Skin epidermis (tissue), 12 donors: ENCODE measurements around the gene CD300LG.
A peak's percentile ranks its signal among the peaks of the same experiment; 100 is the strongest.

Source experiments
- H3K27ac ChIP-seq, 21 experiments: fragments of 200-600 bp; sonication (generic) in 11 of 21; one replicate each; pipeline ENCODE4 v1.5.0; 2020; ENCODE audit warnings: mild to moderate bottlenecking in 3 of 21, inconsistent platforms in 2 of 21, moderate library complexity in 2 of 21
- H3K4me3 ChIP-seq, 7 experiments: fragments of 200-600 bp; sonication (generic) in 2 of 7; one replicate each; pipeline ENCODE4 v1.5.0; 2020; ENCODE audit warnings: inconsistent platforms in 2 of 7, mild to moderate bottlenecking in 2 of 7, moderate library complexity in 1 of 7

The CD300LG gene

DNA sequence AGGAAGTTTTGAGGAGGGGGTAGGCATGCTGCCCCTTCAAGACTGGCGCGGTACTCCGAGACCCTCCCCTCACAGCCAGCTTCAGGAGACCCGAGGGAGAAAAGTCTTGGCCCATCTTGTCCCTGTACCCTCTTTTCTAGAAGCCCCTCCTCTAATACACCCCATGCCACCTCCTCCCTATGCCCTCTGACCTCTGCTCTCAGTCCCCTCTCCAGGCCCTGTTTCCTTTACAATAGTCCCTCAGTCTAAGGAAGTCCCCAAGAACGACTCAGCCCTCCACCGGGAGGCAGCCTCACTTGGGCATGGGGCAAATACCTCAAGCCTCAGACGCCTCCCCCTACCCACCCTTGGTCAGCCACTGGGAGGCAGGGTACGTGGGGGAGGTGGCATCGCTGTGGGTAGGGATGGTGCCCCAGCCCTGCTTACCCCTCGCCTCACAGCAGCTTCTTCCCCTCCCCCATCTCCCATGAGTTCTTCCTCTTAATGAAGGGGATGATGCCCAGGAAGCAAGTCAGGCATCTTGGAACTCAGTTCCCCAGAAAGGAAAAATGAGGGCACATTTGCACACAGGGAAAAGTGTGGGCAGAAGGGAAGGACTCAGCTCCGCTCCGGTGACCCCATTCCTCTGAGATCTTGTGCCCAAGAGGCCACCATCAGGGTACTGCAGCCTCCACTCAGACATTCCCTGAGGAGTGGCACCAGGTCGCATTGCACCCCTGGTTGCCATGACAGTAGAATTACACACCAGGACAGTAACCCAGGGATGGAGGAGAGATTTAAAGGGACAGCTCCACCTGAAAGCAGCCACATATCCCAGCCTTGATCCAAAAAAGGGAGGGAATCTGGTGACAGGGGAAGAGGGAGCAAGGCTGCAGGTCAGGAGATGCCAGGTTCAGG is 54.1 kb downstream of the CD300LG start:
- Histone ChIP-seq H3K4me3 (peak overlapping the region; percentile 11 to 36 (median 26)), H3K27ac (no peak overlapping the region)

GRCh38 chr17:43901861-43902589 is 55.0 kb downstream of the CD300LG start:
- Histone ChIP-seq H3K27ac (no peak overlapping the region), H3K4me3 (no peak overlapping the region)

DNA sequence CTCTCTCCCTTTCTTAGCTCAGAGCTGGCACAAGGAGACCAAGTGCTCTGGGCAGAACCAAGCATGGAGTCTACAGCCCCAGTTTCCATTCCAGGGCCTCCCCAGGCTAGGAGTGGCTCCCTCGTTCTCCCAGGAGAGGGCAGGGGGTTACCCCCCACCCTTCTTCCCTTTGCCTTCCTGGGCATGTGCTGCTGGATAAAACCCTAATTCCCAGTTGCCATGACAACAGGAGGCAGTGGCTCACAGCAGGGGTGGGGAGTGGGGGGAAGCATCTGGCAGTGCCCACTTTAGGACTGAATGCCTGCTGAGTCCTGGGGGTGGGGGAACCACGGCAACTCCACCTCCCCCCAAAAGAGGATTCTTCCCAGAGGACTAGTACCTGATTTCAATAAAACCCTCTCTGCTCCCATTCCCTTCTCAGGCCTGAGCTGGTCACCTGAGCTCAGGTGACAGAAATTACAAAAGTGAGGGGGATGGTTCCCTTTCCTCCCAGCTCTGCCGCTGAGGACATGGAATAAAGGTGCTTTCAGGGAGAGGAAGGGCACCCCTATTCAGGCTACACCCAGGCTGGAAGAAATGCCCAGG is 58.5 kb downstream of the CD300LG start:
- Histone ChIP-seq H3K4me3 (no peak overlapping the region), H3K27ac (peak overlapping the region in 2 of 21 experiments; percentile 3 to 37)

GRCh38 chr17:43905985-43906852 is 59.2 kb downstream of the CD300LG start:
- H3K27ac ChIP-seq: peak overlapping the region in 10 of 21 experiments; percentile 19 to 92 (median 78)
- H3K4me3 ChIP-seq: peak overlapping the region; percentile 31 to 58 (median 51)

- Histone ChIP-seq H3K4me3 (peak overlapping the region; percentile 31 to 58 (median 51)), H3K27ac (peak overlapping the region in 15 of 21 experiments; percentile 3 to 92 (median 72))
Measured at GRCh38 chr17:43906951-43907424, 60.0 kb downstream of the CD300LG start.

DNA sequence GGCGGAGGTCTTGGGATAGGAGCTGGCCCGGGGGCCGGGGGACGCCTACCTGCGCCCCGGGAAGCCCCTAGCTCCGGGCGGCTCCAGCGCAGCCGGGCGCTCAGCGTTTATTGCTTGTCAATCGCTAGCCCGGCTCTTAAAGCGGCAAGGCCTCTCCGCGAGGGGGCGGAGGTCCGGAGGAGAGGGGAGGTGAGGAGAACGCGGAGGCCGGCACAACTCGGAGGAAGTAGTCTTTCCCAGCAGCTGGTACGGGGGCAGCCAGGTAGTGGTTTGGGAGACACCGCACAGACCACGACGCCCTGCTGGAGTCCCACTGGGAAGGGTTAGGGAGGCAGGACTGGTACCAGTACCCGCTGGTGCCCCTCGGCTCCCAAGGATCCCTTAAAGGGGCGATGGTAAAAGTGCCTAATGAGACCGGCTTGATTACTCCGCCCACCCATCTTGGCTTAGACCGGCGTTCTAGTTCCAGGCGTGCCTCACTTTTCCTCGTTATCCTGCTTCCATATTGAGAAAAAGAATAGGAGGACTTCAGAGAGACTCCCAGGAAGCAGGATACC is 60.5 kb downstream of the CD300LG start, which contains the start of gene MPP2:
Gene MPP2 (minus strand): TSS at position 112 of the 557 bp plus-strand sequence. CDS start 3,076 bp downstream, outside the sequence.
- H3K4me3 ChIP-seq: peak within 1 kb of the TSS; percentile 31 to 58 (median 51)
- peak within 1 kb of the TSS in 16 of 21 experiments; percentile 3 to 92 (median 70) for H3K27ac ChIP-seq

DNA sequence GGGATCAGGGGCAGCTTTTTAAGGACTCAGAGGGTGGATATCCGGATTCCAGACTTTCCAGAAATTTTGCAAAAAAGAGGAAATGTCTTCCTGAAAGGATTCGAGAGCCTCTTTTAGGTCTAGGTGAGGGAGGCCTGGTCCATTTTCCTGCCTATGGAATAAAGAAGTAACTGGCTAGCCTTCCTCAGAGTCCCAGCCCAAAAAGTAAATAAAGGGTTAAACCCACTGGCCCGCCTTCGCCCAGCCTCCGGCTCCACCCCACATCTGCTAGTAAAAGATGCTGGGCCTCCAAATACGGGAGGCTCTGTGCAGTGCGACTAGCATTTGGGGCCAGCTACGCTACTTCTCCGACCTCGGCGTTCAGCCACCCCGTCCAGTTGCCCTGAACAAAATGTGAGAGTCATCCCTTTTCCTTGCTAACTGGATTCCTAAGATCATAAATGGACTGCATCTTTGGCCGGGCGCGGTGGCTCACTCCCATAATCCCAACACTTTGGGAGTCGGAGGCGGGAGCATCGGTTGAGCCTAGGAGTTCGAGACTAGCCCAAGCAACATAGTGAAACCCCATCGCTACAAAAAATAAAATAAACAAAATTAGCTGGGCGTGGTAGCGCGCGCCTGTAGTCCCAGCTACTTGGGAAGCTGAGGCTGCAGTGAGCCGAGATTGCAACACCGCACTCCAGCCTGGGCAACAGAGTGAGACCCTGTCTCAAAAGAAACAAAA is 61.2 kb downstream of the CD300LG start:
- Histone ChIP-seq H3K4me3 (peak overlapping the region in 5 of 7 experiments; percentile 31 to 58 (median 54)), H3K27ac (peak overlapping the region in 6 of 21 experiments; percentile 10 to 80 (median 71))

- Histone ChIP-seq H3K4me3 (no peak overlapping the region), H3K27ac (no peak overlapping the region)
Measured at GRCh38 chr17:43909537-43910231, 62.7 kb downstream of the CD300LG start.

DNA sequence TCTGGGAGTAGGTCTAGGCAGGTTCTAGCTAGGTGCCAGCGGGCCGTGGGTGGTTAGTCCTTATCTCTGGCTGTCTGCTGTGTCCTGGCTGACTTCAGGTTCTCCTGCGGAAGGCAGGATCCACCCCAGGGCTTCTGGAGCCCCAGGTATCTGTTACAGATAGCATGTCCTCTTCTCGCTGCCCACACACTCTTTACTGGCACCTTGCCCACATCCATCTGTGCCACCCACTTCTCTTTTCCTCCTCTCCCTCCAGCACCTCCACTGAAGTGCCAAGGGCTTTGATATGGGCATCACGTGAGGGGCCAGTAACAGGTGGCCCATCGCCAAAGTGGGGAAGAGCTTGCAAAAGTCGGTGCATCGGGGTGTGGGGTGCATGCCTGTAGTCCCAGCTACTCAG is 64.9 kb downstream of the CD300LG start:
- Histone ChIP-seq H3K4me3 (no peak overlapping the region), H3K27ac (no peak overlapping the region)

GRCh38 chr17:43912635-43913304 is 65.8 kb downstream of the CD300LG start:
- Histone ChIP-seq H3K4me3 (no peak overlapping the region), H3K27ac (no peak overlapping the region)
